GM18858 (cell line): ENCODE results near the gene DNAI1.
"Not testable (repeated sequence)": the region's sequence is repeated elsewhere in the genome, so short reads cannot be mapped to it uniquely, and the experiment has no call there.

Source experiments
- ATAC-seq: cut with Tn5 transposase; IDR thresholded peaks from one replicate; pipeline ENCODE4 v1.9.1; 2021; ENCODE audit not compliant: unreplicated experiment

The DNAI1 gene

DNA sequence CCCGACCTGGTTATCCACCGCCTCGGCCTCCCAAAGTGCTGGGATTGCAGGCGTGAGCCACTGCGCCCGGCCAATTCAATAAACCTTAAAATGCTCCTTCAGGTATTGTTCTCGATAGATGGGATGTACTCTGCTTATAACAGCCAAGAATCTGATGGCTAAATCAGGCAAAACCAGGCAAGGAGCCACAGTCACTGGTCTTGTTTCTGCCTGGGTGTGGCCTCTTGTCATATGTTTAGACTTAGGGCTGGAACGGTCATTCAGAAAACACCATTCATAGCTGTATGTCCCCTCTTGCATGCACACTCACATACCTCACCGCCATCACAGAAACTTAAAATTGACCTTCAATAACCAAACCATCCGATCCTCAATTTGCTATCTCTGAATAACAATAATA is 8.0 kb upstream of the DNAI1 start:
- no peak for ATAC-seq

DNA sequence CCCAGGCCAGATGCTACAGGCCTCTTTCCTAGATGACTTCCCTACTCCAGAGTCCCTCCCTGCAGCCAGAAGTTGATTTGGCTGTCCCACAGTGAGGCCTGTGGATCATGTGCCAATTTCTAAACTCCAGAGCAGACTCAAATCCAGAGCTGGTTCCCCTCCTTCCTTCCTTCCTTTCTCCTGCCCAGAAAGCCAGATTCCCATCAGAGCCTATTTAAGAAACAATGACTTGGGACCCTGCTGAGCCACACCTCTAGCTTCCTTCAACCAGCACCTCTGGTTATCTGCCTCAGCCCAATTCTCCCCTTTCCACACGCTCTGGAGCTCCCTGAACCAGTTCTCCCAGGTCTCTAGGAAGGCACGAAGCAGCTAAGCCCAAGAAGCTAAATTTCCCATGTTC is 7.5 kb upstream of the DNAI1 start:
- ATAC-seq, result no peak

DNA sequence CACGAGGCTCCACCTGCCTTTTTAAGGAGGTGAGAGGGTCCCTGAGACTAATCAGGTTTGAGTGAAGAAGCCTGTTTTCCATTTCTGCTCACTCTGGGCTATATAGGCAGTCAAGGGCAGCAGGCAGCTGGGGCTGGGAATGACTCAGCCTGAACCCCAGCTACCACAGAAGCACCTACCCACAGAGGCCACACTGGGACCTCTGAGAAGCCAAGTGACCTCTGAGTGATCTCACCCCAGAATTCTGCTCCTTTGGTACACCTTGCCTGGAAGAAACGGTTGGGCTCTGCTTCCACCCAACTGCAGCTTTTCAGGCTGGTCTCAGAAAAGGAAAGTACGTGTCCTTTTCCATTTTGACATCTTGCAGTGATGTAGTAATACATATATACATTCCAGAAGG is 7.1 kb upstream of the DNAI1 start:
- no peak for ATAC-seq

DNA sequence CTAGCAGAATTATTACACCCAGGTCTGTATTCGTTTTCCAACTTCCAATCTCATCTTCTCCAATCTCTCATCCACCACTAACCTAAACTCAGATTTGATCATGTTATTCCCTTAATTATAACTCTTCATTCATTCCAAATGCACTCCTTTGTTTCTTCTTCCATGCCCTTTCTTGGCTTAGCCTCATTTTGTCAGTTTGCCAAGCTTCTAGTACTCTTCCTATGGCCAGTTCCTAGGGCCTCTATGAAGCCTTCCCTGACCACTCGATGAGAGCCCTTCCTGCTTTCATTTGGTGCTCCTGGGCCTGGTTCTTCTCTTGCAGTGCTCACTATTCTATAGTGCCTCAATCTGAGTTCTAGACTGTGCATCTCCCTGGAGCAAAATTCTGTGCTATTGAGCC is 6.0 kb upstream of the DNAI1 start:
- ATAC-seq, result no peak

DNA sequence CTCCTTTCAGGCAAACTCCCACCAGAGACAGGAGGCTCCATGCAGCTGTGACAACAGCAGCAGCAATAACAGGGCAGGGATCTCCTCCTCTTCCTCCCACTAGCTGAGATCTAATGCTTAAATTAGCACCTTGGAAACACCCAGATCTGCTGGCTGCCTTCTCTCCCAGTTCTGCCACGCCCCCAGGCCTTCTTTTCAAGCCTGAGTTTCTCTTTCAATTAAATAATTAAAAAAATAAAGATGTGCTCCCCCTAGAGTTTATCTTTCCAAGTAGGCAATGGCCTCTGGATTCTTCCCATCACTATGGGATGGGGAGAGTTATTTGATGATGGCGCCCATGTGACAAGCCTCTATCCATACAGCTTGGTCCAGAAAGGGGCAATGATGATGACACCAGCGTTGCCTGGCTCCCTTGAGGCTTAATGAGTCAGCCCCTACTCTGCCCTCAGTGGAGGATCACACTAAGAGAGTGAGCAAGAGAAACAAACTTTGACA is 4.0 kb upstream of the DNAI1 start:
- no peak for ATAC-seq

DNA sequence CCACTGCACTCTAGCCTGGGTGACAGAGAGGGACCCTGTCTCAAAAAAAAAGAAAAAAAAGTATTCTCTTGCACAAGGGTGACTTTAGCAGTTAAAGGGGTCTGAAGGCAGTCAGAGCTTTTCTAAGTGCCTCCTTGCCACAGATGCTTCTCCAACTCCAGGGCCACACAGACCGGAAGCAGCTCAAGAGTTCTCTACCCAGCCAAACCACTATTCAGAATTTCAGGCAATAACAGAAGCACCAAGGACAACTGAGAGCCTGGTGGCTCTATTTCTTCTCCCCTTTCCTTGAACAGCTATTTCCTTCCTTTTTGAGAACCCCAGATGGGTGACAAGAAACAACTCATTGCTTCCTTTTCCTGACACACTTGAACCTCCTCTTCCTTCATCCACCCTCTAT is 2.5 kb upstream of the DNAI1 start:
- ATAC-seq, result no peak

DNA sequence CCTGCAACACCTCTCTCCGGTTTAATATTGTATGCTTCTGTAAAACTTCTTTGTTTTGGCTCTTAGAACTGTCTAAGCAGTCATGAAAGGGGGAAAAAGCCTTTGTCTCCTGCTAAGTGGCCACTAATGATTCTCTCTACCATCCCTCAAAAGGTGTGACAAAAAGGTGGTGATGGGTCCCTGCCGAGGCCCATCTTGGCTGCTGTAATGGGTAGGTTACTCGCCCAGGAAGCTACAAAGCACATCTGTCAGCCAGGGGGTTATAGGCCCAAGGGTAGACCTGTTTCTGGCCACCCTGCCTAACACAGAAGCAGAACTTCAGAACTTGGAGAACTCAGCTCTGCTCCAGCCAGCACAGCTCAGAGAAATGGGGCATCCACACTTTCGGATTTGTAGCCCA is 1.9 kb upstream of the DNAI1 start:
- no peak for ATAC-seq

DNA sequence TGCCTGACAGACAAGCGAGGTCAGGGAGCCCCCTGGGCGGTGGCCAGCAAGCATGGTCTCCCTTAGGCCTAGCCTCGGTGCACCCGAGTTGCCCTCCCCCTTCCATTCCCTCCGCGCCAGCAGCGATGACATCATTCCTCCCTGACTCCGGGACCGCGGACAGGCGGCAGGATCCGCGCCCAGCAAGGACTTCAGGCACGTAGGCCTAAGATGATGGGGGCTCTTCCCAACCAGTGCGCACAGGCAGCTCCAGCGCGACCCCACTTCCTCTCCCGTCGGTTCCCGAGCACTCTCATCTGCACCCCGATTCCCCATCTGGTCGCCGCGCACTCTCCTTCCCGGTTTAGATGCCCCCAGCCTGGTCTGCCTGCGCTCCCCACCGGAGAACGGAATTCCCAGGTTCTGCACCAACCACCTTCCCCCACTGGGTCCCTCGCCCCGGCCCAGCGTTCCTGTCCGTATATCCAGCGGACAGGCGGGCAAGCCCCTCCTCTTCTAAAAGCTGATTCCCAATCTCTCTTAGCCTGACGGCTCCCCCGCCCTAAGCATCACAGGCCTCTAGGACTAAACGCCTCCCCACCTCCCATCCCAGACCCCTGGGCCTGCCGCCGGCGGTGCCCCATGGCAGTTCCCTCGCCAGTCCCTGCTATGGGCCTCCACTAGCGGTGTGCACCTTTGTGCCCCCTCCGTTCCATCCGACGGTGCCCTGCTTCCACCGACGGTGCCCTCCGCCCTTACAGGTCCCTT is 1.2 kb upstream of the DNAI1 start:
- ATAC-seq, result no peak

DNA sequence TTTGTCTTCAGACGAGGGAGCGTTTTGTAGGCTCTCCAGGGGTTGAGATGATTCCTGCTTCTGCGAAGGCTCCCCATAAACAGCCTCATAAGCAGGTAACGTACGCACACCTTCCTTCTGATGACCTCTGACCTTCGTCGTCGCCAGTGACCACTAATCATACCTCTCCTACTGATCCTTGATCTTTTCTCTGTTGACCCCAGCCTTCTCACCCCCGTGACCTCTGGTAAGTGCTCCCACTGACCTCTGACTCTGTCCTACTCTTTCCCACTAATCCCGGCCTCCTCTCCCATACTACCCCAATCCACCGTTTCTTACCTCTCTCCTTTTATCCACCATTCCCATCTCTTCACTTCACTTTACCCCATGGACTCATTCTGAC is 345 bp downstream of the DNAI1 start:
- no peak for ATAC-seq

DNA sequence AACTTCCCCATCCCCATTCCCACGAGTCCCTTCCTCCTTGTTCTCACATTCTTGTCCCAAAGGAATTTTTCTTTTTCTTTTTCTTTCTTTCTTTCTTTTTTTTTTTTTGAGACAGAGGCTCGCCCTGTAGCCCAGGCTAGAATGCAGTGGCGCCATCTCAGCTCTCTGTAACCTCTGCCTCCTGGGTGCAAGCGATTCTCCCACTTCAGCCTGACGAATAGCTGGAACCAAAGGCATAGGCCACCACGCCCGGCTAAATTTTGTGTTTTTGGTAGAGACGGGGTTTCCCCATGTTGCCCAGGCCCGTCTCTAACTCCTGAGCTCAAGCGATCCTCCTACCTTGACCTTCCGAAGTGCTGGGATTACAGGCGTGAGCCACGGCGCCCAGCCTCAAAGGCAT is 751 bp downstream of the DNAI1 start:
- ATAC-seq, result no peak

DNA sequence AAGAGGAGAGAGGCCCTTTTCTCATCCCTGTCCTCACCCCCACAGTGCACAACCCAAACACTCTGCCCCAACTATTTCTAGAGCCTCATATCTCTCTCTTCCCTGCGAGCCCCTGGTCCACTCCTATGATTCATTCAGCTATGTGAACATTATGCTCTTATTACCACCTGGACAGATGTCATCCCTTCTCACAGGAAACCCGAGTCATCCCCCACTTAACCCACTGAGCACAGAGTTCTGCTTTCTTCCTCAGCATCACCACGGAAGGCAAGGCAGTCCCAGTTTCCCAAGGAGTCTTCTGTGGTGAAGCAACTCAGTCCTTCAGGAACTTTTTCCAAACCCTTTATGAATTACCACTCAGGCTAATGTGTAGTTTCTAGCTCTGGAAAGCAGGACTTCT is 1.3 kb downstream of the DNAI1 start:
- no peak for ATAC-seq

DNA sequence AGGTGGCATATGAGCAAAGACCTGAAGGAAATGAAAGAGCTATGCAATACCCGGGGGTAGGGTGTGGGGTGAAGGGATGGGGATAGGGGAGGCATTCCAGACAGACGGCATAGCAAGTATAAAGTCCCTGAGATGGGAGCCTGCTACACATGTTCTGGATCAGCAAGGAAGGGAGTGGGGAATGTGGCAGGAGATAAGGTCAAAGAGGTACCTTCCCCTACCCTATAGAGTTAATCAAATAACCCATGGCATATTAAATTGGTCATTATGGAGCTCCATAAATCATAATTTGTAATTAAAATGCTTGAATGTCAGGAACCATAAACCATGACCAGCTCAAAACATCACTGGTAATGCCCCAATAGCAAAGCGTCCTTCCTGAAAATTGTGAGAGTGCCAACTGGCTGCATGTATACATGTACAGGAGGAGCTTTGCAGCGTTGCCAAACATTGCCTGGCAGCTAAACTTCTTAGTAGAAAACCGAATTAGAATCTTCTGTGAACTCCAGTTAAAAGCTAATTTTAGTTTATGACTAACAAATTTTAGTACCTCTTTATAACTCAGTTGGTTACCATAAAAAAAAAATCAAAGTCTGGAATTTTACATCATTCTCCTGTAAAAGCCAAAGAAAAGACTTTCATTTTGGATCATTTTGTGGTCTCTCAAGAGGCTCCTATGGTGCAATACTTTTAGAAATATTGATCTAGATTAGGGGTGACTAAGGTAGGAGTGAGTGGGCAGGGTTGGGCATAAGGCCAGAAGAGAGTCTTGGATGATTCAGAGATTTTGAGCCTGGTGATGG is 4.7 kb downstream of the DNAI1 start:
- no peak for ATAC-seq

DNA sequence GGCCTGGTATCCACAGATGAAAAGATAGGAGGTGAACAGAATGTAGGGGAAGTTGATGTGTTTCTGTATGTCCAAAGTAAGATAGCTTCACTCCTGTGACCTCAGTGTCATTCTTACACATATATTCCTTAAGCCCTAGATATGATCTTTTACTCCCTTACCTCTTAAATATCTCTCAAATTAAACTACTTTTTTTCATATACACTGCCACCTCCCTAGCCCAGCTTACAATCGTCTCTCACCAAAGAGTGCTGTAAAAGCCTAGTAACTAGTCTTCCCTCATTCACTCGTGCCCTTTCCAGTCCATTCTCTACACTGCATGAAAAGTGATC is 5.3 kb downstream of the DNAI1 start:
- ATAC-seq, result no peak

DNA sequence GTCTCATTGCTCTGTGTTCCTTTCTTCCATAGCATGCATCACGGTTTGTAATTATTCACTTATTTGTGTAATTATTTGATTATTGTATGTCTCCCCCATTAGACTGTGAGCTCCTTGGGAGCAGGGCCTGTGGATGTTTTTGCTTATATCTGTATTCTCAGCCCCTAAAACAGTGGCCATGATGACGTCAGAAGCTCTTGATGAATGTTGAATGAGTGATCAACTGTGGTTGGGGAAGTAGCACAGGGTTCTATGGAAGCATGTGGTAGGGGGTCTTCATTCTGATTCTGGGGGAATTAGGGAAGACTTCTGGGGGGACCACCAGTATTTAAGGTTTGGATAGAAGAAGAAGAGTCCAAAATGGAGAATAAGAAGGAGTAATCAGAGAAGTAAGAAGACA is 6.0 kb downstream of the DNAI1 start:
- no peak for ATAC-seq

DNA sequence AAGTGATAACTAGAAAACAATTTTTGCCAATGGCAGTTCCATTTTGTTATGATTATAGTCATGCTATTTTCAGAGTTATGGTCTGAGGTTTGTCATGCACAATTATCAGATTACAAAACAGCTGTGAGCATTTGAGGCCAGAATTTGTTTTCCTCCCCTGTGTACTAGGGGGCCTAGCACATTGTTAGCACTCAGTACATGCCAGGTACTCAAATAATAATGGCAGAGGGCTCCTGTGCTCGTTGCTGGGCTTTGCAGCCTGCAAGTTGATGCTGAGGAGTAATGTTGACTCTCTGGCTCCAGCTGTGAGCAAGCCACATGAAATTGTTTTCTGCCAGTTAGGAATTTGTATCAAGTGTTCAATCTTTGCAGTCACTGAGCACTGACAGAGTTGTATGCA is 6.9 kb downstream of the DNAI1 start:
- no peak for ATAC-seq

DNA sequence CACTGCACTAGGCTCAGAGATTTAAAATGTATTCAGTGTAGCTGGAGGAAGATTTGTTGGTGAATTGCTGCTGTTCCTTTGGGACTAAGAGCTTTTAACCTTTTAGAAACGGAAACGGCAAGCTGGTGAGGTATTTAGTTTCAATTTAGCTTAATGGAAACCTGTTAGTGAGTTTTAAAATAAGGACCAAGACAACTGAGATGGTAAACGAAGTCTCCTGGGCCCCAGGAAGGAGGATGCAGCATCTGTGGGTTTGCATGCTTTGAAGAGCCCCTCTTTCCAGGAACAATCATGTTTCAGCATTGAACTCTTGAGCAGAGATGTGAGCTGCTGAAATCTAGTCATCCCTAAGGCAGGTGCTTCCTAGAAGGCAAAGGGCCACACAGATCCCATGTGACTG is 16.5 kb downstream of the DNAI1 start:
- no peak for ATAC-seq

DNA sequence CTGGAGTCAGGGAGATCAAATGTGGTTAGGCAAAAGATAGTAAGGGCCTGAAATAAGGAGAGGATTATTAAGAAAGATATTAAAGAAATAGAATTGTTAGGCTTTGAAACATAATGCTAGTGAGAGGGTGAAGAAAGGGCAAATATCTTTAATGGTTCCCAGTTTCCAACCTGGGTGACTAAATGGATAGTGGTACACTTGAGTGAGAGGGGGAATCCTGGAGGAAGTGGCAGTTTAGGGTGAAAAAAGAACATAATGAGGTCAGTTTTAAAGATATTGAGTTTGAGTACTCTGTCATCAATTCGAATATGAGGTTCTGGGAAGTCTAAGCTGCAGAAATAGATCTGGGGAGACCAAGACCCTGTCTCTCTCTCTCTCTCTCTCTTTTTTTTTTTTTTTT is 18.9 kb downstream of the DNAI1 start:
- no peak for ATAC-seq

DNA sequence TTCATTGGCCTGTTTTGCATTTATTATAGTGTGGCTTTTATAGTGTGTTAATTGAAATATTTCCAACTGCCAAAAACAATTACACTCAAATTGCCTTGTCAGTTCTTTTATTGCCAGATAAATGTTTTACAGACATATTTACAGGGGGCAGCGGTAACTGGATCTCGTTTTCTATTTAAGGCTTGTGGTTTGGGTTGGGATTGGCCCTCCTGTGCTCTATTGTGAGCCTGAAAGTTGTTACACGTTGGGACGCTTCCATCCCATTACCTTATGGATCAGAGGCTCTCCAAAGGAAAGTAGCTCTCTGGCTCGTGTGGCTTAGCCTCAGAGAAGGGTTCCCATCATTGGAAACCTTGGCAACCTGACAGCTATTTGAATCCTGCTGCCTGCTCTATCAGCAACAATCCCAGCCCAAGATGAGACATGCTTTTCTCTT is 20.8 kb downstream of the DNAI1 start:
- ATAC-seq, result no peak

DNA sequence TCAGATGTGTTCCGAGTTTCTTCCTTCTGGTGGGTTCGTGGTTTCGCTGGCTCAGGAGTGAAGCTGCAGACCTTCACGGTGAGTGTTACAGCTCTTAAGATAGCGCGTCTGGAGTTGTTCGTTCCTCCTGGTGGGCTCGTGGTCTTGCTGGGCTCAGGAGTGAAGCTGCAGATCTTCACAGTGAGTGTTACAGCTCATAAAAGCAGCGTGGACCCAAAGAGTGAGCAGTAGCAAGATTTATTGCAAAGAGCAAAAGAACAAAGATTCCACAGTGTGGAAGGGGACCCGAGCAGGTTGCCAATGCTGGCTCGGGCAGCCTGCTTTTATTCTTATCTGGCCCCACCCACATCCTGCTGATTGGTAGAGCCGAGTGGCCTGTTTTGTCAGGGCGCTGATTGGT is 23.0 kb downstream of the DNAI1 start:
- ATAC-seq, result not testable (repeated sequence)

DNA sequence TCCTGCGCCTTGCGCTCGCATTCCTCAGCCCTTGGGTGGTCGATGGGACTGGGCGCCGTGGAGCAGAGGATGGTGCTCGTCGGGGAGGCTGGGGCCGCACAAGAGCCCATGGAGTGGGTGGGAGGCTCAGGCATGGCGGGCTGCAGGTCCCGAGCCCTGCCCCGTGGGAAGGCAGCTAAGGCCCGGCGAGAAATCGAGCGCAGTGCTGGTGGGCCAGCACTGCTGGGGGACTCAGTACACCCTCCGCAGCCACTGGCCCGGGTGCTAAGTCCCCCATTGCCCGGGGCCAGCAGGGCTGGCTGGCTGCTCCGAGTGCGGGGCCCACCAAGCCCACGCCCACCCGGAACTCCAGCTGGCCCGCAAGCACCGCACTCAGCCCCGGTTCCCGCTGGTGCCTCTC is 24.1 kb downstream of the DNAI1 start:
- not testable (repeated sequence) for ATAC-seq

DNA sequence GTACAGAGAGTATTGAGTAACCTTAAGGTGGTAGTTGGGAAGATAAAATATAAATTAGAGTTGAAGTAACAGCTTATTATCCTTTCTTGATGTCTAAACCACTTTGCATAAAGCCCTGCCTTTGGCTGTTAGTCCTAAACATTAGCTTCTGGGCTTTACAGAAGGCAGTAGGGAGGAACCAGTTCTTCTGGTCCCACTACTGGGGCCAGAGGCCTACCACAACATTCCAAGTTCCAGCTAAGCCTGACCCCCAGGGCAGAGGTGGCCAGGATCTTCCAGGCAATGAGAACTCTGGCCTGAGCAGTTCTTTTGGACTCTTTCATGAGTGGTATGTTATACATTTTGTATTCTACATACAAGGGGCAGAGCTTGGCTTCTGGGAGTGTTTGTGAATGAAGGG is 26.1 kb downstream of the DNAI1 start:
- no peak for ATAC-seq

DNA sequence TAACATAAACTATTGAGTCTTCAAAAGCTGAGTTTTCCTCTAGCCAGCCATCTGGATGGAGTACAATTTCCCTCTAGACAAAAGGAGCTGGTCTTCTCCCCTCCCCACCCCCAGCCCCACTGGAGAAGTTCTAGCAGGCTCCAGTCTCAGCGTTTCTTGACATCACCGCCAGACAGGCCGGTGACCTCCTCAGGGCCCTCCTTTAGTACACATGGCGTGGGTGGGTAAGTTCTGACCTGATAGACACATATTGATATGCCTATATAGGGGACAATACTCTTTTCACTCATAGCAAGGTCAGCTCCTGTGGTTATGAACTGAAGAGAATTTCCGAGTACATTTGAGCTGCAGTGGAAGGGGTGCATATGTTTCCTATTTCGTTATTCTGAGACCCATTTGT is 27.2 kb downstream of the DNAI1 start:
- ATAC-seq, result no peak

DNA sequence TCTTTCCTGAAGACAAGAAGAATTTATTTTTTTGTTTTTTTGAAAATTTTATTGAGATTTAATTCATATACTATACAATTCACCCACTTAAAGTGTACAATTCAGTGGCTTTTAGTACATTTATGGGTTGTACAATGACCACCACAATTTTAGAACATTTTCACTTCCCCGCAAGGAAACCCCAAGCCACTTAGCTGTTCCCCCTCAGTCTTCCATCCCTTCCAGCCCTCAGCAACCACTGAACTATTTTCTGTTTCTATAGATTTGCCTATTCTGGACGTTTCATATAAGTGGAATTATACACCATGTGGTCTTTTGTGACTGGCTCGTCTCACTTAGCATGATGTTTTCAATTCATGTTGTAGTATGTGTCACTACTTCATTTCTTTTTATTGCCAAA is 28.0 kb downstream of the DNAI1 start:
- no peak for ATAC-seq
